ENCODE results near the gene PCDHGA1. TPM values are rescaled to one million over a fixed set of nuclear protein-coding genes. Genes with fewer than 3 reads are reported as not detected.

The PCDHGA1 gene
- total and polyA plus RNA-seq, 9 of the 15 experiments (the other 6 are each of a cell fraction or from before 2014, with no cell fraction given) = 0.05 to 0.26 (median 0.18) TPM; not detected in 2

DNA sequence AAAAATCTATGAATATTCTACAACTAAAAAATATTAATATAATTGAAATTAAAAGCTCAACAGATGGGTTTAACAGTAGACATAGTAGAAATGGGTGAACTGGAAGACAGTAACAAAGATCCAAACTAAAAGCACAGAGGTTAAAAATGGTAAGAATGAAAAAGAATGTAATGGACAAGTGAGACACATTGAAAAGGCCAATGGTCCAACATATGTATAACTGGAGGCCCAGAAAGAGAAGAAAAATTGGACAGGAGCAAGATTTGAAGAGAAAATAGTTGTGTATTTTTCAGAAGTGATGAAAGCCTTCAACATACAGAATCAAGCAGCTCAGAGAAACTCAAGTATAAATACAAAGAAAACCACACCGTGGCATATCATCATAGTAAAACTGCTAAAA is 217.2 kb downstream of the PCDHGA1 start (continued):
- no peak for TF ChIP-seq DIDO1 (tag; IDR thresholded peaks at IDR 0.05; ENCODE audit: low read depth)
- TF ChIP-seq SRSF9 (IDR thresholded peaks at IDR 0.05; ENCODE audit: borderline replicate concordance, low read depth, low read length) = no peak
- TF ChIP-seq ZNF140 (CRISPR knock-in tag; IDR thresholded peaks at IDR 0.05) = no peak
- TF ChIP-seq EGR1 (conservative IDR thresholded peaks at IDR 0.05) = no peak
- no peak for TF ChIP-seq ZSCAN32 (CRISPR knock-in tag; IDR thresholded peaks at IDR 0.05)
- TF ChIP-seq ZNF253 (CRISPR knock-in tag; conservative IDR thresholded peaks at IDR 0.05) = no peak
- no peak for TF ChIP-seq POLR3A (IDR thresholded peaks at IDR 0.05; ENCODE audit: borderline replicate concordance, extremely low read depth, insufficient read depth, insufficient read length)
- TF ChIP-seq ZC3H4 (CRISPR knock-in tag; IDR thresholded peaks at IDR 0.05; ENCODE audit: borderline replicate concordance) = no peak
- TF ChIP-seq ZNF354B (CRISPR knock-in tag; IDR thresholded peaks at IDR 0.05) = no peak
- TF ChIP-seq DMBX1 (CRISPR knock-in tag; IDR thresholded peaks at IDR 0.05; ENCODE audit: borderline replicate concordance) = no peak
- TF ChIP-seq ZC3H8 (IDR thresholded peaks at IDR 0.05) = no peak
- TF ChIP-seq SUPT5H (IDR thresholded peaks at IDR 0.05) = no peak

DNA sequence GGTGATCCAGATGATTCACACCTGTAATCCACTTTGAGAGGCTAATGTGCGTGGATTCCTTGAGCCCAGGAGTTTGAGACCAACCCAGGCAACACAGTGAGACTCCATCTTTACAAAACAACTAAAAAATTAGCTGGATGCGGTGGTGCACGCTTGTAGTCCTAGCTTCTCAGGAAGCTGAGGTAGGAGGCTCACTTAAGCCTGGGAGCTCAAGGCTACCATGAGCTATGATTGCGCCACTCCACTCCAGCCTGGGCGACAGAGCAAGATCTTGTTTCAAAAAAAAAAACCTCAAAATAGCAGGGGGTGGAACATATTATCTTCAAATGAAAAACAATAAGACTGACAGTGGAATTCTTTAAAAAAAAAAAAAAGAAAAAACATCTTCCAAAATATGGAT is 217.6 kb downstream of the PCDHGA1 start:
- H2AFZ ChIP-seq (ENCODE audit: low read depth, low read length) = no peak overlapping the region
- DNase-seq (ENCODE audit: extremely low read depth in 1 of 4, low spot score in 3 of 4) = no peak
- no peaks in the 10 kb centered on the region for H4K20me1 ChIP-seq (replicated peaks; ENCODE audit: control insufficient read depth, insufficient read depth, low read length)
- no peaks in the 10 kb centered on the region for H3K9me1 ChIP-seq (ENCODE audit: control insufficient read depth, insufficient read depth, low read length)
- no peaks in the 10 kb centered on the region for H3K27me3 ChIP-seq (ENCODE audit: control insufficient read depth in 2 of 2, insufficient read depth in 2 of 2, low read length in 2 of 2)
- 98% methylated on average over 5 of the region's 5 CpGs for WGBS (ENCODE audit: insufficient coverage, low coverage, missing lambda C conversion rate)
- H3K4me2 ChIP-seq (ENCODE audit: insufficient read depth, low read length) = no peak overlapping the region
- H3K4me3 ChIP-seq = no peak overlapping the region
- POLR2A ChIA-PET = no interaction called here
- no peak for ATAC-seq
- intact Hi-C loops (cut with micrococcal nuclease) (no loop called here), in situ Hi-C loops (cut with MboI) (no loop called here)
- H3K36me3 ChIP-seq (ENCODE audit: control insufficient read depth, insufficient read depth, low read length) = peaks cover 87% of the 10 kb centered on the region
- FAIRE-seq = no peak
- H3K9me3 ChIP-seq (replicated peaks; ENCODE audit: control insufficient read depth, insufficient read depth, low read depth, low read length) = peaks cover 6% of the 10 kb centered on the region; the same call in 1 of the 2 replicates
- CTCF ChIA-PET (ENCODE audit: low intra/inter-chr PET ratio) = no interaction called here
- BruUV-seq (replicated peaks) = no TSS peak
- H3K4me1 ChIP-seq (replicated peaks in 1 of 2; ENCODE audit: control insufficient read depth in 2 of 2, insufficient read depth in 2 of 2, low read length in 2 of 2) = no peaks in the 10 kb centered on the region; a peak in 2 of 5 replicates
- peaks cover 46% of the 10 kb centered on the region for H3K79me2 ChIP-seq (ENCODE audit: control insufficient read depth, insufficient read depth, low read length)
- no peak overlapping the region for H3K9ac ChIP-seq (ENCODE audit: insufficient read depth in 1 of 2, low read depth in 2 of 2, low read length in 2 of 2)
- H3K27ac ChIP-seq (ENCODE audit: extremely low read depth, low read depth, low read length) = no peak overlapping the region
- TF ChIP-seq ZNF79 (CRISPR knock-in tag; IDR thresholded peaks at IDR 0.05; ENCODE audit: low read depth) = no peak
- TF ChIP-seq RBBP5 (IDR thresholded peaks at IDR 0.05; ENCODE audit: borderline replicate concordance, insufficient read depth, low read length, poor library complexity, severe bottlenecking) = no peak
- TF ChIP-seq NFXL1 (CRISPR knock-in tag; IDR thresholded peaks at IDR 0.05) = no peak
- TF ChIP-seq MCM7 (IDR thresholded peaks at IDR 0.05) = no peak
- TF ChIP-seq POLR2H (tag; IDR thresholded peaks at IDR 0.05; ENCODE audit: low read depth) = no peak
- no peak for TF ChIP-seq ELF1 (tag; IDR thresholded peaks at IDR 0.05)
- no peak for TF ChIP-seq POLR2A (conservative IDR thresholded peaks at IDR 0.05)
- no peak for TF ChIP-seq MTA2 (IDR thresholded peaks at IDR 0.05; ENCODE audit: low read depth)
- TF ChIP-seq, protein P1, sequence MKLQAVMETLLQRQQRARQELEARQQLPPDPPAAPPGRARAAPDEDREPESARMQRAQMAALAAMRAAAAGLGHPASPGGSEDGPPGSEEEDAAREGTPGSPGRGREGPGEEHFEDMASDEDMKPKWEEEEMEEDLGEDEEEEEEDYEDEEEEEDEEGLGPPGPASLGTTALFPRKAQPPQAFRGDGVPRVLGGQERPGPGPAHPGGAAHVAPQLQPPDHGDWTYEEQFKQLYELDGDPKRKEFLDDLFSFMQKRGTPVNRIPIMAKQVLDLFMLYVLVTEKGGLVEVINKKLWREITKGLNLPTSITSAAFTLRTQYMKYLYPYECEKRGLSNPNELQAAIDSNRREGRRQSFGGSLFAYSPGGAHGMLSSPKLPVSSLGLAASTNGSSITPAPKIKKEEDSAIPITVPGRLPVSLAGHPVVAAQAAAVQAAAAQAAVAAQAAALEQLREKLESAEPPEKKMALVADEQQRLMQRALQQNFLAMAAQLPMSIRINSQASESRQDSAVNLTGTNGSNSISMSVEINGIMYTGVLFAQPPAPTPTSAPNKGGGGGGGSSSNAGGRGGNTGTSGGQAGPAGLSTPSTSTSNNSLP (IDR thresholded peaks at IDR 0.05; ENCODE audit: borderline replicate concordance, low read depth, low read length) = no peak
- no peak for TF ChIP-seq POLR2B (IDR thresholded peaks at IDR 0.05; ENCODE audit: low read depth, partially characterized antibody)
- no peak for TF ChIP-seq ATF1 (CRISPR knock-in tag; IDR thresholded peaks at IDR 0.05)
- TF ChIP-seq ATF1 (tag; IDR thresholded peaks at IDR 0.05) = no peak
- no peak for TF ChIP-seq KDM4B (IDR thresholded peaks at IDR 0.05; ENCODE audit: borderline replicate concordance in 2 of 2, low read depth in 1 of 2)
- TF ChIP-seq ZNF445 (CRISPR knock-in tag; IDR thresholded peaks at IDR 0.05; ENCODE audit: low read depth) = no peak
- no peak for TF ChIP-seq ZNF589 (CRISPR knock-in tag; IDR thresholded peaks at IDR 0.05; ENCODE audit: low read depth)

All from K562 (cell line).